ENCODE results near the gene BECN2. TPM values are rescaled to one million over a fixed set of nuclear protein-coding genes. Genes with fewer than 3 reads are reported as not detected.
A peak's percentile ranks its signal among the peaks of the same experiment; 100 is the strongest.

Gene BECN2
- total and polyA plus RNA-seq, 2 of the 13 experiments (the other 11 are each of a cell fraction or from before 2014, with no cell fraction given): not detected

DNA sequence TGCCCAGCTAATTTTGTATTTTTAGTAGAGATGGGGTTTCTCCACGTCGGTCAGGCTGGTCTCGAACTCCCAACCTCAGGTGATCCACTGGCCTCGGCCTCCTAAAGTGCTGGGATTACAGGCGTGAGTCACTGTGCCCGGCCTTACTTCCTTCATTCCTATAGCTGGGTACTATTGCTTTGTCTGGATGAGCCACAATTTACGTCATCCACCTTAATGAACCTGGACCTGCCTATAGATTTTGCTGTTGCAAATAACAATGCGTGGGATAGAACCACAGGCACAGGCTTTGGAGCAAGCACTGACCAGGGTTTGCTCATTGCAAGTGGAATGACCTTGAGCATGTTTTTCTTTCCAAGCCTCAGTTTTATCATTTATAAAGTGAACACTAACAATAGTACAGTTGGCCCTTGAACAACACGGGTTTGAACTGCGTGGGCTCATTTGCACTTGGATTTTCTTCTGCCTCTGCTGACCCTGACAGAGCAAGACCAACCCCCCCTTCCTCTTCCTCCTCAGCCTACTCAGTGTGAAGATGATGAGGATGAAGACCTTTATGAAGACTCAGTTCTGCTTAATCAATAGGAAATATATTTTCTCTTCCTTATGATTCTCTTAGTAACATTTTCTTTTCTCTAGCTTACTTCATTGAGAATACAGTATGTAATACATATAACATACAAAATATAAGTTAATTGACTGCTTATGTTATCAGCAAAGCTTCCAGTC is 33.3 kb upstream of the BECN2 start:
- H3K79me2 ChIP-seq (ENCODE audit: insufficient read depth, low read length): no peaks in the 10 kb centered on the region
- H3K4me2 ChIP-seq (ENCODE audit: low read depth, low read length): no peak overlapping the region
- TF ChIP-seq LCORL (IDR thresholded peaks at IDR 0.05) (no peak), LCORL (CRISPR knock-in tag; IDR thresholded peaks at IDR 0.05) (no peak), SALL1 (CRISPR knock-in tag; IDR thresholded peaks at IDR 0.05) (peak; percentile 26; the same call in 1 of the 2 replicates), CREB1 (IDR thresholded peaks at IDR 0.05) (peak; percentile 53; the same call in 1 of the 2 replicates), CREB1 (CRISPR knock-in tag; IDR thresholded peaks at IDR 0.05) (no peak; the same call in 1 of the 2 replicates), SOX6 (IDR thresholded peaks at IDR 0.05) (no peak), SOX6 (CRISPR knock-in tag; IDR thresholded peaks at IDR 0.05) (peak; percentile 45), FOSL2 (CRISPR knock-in tag; IDR thresholded peaks at IDR 0.05) (peak; percentile 63), ZBTB20 (CRISPR knock-in tag; IDR thresholded peaks at IDR 0.05; ENCODE audit: borderline replicate concordance, low read depth) (0 out of 2 replicates have a peak, but pooled peaks have one; percentile 33), HOXA5 (CRISPR knock-in tag; IDR thresholded peaks at IDR 0.05) (no peak), YEATS2 (CRISPR knock-in tag; IDR thresholded peaks at IDR 0.05; ENCODE audit: borderline replicate concordance) (no peak)
- TF ChIP-seq, protein P1, sequence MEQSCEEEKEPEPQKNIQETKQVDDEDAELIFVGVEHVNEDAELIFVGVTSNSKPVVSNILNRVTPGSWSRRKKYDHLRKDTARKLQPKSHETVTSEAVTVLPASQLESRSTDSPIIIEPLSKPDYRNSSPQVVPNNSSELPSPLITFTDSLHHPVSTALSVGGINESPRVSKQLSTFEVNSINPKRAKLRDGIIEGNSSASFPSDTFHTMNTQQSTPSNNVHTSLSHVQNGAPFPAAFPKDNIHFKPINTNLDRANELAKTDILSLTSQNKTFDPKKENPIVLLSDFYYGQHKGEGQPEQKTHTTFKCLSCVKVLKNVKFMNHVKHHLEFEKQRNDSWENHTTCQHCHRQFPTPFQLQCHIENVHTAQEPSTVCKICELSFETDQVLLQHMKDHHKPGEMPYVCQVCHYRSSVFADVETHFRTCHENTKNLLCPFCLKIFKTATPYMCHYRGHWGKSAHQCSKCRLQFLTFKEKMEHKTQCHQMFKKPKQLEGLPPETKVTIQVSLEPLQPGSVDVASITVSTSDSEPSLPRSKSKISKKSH (CRISPR knock-in tag; IDR thresholded peaks at IDR 0.05; ENCODE audit: borderline replicate concordance): no peak
- intact Hi-C loops (cut with micrococcal nuclease; ENCODE audit: unreplicated experiment): no loop called here
- no peak for FAIRE-seq
- no peaks in the 10 kb centered on the region for H4K20me1 ChIP-seq (ENCODE audit: insufficient read depth, low read length)
- H3K27ac ChIP-seq (ENCODE audit: extremely low read length, insufficient read depth, low read length): no peak overlapping the region
- peak; percentile 64 for ATAC-seq
- in situ Hi-C loops (cut with HindIII; ENCODE audit: extremely low pct_ligation_motif_present, low pct_unique_long_range_greater_than_20kb): no loop called here
- no peaks in the 10 kb centered on the region for H3K9me3 ChIP-seq (ENCODE audit: low read length)
- H3K36me3 ChIP-seq (replicated peaks in 1 of 2; ENCODE audit: control insufficient read depth in 1 of 2, insufficient read depth in 2 of 2, low read length in 2 of 2): no peaks in the 10 kb centered on the region
- no peak overlapping the region for H3K4me3 ChIP-seq (replicated peaks in 1 of 3; ENCODE audit: insufficient read depth in 1 of 3, low read depth in 2 of 3, low read length in 3 of 3)
- POLR2A ChIA-PET: no interaction called here
- H3K4me1 ChIP-seq (ENCODE audit: insufficient read depth, low read length): peaks cover 18% of the 10 kb centered on the region
- DNase-seq (ENCODE audit: low spot score): peak; percentile 33
- CTCF ChIA-PET (ENCODE audit: low intra/inter-chr PET ratio, low total read pairs): no interaction called here
- no peak overlapping the region for H3K9ac ChIP-seq (ENCODE audit: insufficient read depth, low read depth, low read length)
- 40% methylated on average over 10 of the region's 10 CpGs for WGBS (ENCODE audit: low lambda C conversion rate)
- BruUV-seq (replicated peaks): no TSS peak
- no peak overlapping the region for H2AFZ ChIP-seq (ENCODE audit: low read length)
- H3K27me3 ChIP-seq (ENCODE audit: control insufficient read depth in 1 of 2, insufficient read depth in 2 of 2, low read length in 2 of 2): no peaks in the 10 kb centered on the region

Measured in HepG2 (cell line).